NK-92 (cell line): ENCODE data around the gene ATP13A1.
"Not testable (repeated sequence)": the region's sequence is repeated elsewhere in the genome, so short reads cannot be mapped to it uniquely, and the experiment has no call there.

Experiments
- DNase-seq: peaks from one replicate; lab custom pipeline; 2025; ENCODE audit not compliant: unreplicated experiment; lab: John Stamatoyannopoulos, UW

The ATP13A1 gene

DNA sequence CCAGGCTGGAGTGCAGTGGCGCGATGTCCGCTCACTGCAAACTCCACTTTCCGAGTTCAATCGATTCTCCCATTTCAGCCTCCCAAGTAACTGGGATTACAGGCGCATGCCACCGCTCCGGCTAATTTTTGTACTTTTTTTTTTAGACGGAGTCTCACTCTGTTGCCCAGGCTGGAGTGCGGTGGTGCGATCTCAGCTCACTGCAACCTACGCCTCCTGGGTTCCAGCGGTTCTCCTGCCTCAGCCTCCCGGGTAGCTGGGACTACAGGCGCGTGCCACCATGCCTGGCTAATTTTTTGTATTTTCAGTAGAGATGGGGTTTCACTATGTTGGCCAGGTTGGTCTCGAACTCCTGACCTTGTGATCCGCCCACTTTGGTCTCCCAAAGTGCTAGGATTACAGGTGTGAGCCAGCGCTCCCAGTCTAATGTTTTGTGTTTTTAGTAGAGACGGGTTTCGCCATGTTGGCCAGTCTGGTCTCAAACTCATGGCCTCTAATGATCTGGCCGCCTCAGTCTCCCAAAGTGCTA lies 2.0 kb upstream of the ATP13A1 start:
- DNase-seq: not testable (repeated sequence)

DNA sequence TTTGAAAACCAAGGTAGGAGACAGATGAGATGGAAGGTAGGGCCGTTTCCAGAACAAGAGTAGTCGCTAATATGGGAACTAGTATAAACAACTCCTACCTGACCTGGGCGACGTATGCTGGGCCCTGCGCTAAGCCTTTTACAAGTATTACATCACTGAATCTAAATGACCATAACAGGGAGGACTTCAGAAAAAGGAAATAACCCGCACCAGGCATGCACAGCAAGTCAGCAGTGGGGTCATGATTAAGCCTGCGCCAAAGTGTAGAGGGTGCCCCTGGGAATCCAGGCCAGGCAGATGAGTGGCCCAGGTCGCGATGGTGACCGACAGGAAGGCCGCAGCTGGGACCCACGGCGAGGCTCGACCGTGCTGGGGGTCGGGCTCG lies 613 bp downstream of the ATP13A1 start:
- no peak for DNase-seq

DNA sequence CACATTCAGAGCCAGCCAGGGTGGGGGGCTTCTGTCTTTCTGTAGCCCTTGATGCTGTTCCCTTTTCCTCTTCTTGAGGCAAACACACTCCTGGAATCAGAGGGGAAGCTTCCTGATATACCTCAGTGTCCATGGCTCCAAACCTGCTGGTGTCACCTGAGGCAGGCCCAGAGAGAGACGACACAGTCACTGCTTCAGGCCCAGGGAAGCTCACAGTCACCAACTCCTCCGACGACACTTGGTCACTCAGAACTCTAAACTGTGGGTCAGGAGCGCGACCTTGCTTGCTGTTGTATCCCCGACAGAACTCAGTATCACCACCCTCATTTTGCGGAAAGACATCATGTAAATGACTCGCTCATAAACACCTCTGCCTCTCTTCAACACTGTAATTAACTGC lies 1.1 kb downstream of the ATP13A1 start:
- no peak for DNase-seq

DNA sequence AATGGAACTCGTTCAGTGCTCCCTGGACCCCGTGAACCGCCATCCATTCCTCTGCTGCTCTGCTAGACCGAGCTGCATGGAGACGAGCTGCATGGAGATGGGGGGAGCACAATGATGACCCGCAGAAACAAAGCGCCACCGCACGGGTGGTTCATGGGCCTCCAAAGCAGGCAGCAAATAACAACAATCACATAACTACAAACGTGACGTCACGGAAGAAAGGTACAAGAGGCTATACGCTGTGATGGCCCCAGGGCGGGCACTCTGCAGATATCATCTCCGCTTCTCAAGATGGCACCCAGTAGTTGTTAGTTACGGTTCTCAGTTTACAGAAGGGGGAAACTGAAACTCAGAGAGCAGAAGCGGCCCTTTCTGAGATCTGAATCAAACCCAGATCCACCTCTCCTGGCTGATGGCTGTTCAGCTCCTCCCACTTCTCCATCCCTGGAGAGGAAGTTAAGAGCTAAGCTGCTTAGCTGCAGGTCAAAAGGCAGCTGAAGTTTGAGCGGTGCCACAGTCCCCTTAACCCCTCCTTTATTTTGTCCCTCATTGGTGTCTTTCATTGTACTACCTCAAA lies 1.7 kb downstream of the ATP13A1 start:
- DNase-seq: no peak

DNA sequence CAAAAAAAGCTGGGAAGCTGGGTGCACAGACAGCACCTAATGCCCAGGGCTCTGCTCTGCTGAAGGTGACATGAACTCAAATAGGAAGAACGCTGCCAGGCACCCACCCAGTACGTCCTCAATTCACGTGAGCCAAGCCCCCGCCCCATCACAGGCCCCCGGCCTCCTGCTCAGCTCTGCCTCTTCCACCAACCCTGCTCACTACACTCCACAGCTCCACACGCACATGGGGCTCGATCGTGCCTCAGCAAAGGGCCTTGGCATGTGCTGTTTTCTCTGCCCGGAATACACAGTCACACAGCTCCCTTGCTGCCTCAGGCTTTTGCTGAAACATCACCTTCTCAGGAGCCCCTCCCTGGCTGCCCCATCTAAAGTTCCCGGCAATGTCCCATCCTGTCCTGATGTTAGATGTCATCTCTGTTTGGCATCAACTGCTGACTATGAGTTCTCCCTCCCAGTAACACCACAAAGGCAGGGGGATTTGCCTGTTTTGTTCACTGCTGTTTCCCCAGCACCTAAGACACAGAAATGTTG lies 2.3 kb downstream of the ATP13A1 start:
- DNase-seq: no peak

DNA sequence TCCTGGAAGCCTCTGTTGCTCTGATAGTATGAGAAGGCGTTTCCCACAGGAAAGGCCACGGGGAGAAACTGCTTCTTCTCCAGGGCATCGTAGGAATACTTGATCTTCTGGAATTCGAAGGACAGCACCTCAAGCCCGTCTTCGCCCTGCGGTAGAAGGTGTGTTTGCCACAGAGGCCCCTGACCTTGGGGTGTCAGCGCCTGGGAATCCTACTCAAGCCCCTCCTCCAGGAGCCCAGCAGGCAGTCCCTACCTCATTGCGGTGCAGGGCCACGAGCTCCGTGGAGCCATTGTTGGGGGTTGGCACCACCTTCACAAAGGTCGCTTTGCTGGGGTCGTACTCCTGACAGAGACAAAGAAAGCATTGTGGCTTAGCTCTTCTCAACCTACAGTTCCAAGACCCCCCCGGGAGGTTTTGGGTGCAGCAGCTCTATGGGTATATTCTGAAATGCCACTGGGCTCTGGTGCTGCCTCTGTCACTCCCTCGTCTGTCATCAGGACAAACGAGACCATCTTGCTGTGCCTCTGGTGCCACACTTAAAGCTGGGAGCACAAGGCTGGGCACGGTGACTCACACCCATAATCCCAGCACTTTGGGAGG lies 3.7 kb downstream of the ATP13A1 start:
- DNase-seq: no peak

DNA sequence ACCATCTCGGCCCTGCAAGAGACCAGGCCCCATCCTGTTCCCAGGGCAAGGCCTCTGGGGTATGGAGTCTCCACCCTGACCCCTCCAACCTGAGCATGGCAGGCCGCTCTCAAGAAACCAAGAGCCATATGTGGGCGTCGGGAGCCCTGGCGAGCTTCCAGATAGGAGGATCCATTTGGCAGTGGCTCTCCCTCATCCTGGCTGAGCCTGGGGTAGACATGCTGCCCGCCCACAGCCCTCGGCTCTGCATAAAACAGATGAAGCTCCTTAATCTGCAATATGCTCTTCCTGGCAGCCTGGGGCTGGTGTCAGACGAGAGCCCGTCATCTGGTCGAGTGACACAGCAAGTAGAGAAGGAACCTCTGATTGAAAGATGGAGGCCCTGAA lies 6.1 kb downstream of the ATP13A1 start:
- no peak for DNase-seq

DNA sequence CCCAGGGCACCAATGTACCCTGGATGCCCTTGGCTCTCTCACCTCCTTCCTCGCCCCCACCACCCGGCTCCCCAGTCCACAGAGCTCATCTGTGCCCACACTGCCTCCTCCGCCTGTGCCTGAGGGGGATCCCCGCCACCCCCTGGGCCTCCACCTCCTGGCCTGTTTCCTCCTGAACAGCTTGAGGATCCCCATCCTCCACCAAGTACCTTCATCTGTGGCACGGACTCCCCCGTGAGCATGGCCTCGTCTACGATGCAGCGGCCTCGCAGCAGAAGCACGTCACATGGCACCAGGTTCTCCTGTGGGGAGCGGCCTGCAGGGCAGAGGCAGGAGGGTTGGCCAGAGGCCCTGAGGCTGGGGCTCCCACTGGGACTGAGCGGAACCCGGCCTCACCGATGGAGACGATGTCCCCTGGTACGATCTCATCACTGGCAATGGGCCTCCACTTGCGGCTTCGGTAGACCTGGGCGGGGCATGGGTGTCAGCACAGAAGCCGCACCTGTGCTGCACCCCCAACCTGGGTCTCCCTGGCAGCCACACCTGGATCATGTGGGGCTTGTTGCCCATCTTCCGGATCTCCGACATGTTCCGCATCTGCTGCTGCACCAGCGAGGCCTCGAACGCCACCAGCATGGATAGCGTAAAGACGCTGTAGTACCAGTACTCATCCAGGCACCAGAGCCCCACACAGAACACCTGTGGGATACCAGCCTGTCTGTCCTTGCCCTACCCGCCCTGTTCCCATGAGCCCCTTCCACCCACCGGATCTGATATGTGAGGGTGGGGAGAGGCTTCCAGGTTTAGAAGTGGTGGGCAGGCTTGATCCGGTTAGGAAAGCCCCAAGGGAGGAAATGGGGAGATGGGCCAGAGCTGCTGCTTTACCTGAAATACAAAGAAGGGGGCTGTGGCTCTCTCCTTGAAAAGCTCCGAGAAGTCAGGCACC lies 6.8 kb downstream of the ATP13A1 start:
- no peak for DNase-seq

DNA sequence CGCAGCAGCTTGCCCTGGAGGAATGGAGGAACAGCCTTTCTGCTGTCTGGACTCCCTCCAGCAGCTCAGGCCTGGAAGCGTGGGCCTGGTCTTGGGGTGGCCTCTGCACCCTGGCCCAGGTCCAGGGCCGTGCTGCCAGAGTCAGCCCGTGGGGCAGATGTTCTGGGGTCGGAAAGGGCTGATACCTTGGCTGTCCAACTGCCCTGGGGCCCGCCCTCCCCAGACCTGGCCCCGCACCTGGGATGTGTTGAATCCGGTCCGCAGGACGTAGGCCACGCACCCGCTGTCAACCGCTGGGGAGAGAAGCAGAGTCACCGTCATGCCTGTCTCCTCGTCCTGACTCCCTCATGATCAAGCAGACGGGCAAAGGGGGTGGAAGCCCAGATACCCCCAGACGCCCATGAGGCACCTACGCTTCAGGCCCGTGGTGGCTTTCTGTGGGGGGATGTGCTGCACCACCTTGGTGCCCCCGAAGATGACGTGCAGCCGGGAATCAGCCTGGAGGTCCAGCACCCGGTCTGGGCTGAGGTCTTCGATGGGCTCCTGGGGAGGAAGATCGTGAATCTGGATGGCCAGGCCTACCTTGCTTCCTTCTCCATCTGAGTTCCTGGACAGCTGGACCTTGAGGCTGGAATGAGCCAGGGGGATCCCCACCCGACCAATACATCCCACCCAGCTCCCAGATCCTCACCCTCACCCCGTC lies 7.7 kb downstream of the ATP13A1 start:
- DNase-seq: no peak

DNA sequence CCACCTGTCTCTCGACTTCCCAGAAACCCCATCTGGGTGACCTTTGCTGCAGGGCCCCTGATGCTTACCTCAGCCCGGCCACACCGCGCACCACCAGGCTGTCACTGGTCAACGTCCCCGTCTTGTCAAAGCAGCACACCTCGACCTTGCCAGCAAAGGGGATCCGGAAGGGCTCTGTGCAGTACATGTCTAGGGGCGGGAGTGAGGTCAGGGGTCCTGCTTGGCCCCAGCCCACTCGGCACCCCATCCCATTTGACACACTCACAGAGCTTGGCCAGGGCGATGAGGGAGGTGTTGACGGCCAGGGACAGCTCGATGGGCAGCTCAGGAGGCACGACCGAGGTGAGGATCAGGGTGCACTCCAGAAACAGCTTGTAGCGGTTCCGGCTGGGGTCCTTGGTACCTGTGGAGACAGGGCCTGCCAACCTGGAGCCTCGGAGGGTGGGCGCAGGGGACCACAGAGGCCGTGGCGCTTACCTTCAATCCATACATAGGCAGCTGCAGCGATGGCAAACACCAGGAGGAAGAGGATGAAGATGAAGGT lies 8.4 kb downstream of the ATP13A1 start:
- DNase-seq: no peak

DNA sequence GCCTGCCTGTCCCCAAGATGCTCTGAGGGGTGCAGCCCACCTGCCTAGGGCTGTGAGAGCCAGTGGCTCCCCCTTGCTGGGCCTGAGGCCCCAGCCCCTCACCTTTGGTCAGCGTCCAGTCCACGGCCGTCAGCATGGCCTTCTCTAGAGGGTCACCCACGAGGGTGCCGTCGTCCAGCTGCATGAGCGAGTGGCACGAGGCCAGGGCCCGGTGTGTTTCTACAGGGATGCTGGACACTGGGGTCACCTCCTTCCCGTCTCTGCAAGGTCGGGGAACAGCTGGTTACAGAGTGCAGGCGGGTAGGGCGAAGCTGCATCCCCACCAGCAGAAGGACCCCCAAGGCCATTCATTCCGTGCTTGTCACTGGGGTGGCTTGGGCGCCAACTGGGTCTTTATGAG lies 9.0 kb downstream of the ATP13A1 start:
- no peak for DNase-seq

DNA sequence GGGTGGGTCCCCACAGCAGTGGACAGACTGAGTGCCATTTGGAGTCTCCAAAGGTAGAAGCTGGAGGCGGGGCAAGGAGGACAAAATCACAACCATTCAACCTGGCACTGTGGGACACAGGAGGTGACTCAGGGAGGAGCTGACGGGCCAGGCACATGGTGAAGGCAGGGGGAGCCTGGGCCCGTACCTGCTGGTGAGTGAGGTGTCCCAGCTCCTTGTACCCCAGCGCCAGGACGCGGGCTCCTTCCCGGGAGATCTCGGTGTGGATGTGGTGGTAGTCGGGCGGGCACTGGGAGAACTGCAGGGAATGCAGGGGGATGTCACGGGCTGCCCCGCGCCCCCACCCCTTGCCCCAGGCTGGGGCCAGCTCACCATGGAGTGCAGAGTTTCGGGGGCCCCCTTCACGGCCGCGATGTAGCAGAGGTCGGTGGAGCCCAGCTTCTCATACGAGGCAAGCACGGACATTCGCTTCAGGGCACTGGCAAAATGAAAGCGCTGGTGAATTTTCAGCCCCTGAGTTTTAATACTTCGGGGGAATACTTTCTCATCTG lies 9.8 kb downstream of the ATP13A1 start:
- no peak for DNase-seq

DNA sequence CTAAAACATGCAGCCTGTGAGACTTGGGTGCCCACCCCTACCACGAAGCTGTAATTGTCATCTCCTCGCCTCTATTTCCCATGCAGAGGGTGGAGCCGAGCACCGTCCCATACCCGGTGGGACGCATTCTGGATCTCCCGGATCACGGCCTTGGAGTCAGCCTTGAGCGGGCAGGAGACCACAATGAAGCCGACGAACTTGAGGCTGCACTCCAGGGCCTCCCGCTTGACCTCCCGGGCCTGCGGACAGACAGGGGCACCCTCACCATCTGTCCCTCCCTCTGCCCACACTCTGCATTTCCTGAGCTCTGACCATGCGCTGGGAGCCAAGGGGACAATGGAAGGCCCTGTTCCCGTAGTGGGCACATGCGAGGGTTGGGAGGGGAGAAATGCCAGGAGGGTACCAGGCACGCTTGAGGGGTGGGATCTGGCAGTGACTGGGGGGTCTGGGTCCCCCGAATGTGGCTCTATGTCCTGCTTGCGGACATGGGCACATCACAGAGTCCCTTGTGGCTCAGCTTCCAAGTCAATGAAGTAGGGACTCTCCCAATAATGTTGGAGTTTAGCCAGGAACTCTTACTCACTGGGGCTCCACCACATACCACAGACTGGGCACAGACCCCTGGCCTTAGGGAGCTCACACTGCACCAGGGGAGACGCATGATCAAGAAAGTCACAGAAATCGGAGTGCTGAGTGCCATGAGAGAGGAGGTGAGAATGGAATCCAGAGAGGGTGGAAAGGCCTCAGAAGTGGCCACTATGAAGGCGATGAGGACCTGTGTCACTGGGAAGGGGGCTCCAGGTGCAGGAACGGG lies 10.8 kb downstream of the ATP13A1 start:
- no peak for DNase-seq

DNA sequence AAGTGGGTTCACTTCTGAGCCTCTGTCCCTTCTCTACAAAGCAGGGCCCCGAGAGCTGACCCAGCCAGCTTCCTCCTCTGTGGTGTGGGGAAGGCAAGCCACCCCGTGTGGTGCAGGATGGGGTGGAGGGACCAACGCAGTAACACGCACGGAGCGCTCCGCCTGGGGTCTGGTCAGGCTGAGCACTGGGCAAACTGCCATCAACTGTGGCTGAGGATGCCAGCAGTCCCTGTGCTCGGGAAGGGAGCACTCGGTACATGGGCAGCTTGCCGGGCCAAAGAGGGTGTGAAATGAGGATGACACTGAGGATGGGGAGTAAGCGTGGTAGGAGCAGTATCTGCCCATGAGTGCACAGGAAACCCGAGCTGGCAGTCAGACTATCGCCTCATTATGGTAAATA lies 12.4 kb downstream of the ATP13A1 start:
- DNase-seq: no peak

DNA sequence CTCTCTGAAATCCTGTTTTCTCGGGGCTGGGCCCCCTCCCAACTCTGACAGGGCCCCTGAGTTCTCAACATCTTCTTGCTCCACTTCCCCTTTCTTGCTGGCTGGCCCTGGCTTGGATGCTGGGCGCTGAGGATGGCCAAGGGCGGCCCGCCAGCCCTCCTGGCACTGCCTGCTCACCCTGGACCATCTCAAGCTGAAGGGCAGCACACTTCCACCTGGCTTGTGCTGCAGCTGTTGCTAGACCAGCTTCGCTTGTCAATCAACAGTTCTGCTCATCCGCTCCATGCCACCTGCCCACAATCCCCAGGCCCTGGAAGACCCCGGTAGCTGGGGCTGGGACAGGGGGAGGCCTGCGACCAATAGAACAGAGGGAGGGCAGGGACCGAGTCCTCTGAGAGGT lies 13.1 kb downstream of the ATP13A1 start:
- no peak for DNase-seq

DNA sequence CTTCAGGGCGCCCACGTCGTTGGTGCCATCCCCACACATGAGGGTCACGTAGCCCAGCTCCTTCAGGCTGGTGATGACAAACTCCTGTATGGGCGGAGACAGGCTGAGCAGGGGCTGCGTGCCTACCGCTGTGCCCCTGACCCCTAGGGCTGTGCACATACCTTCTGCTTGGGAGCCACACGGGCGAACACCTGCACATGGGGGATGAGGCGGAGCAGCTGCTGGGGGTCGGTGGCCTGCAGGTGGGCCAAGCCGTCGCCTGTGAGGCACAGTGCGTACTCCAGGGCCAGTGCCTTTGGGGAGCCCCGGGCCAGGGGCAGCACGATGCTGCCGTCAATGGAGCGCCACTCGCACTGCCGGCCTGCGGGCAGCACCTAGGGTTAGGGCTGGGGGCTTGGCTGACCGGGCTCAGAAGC lies 13.9 kb downstream of the ATP13A1 start:
- no peak for DNase-seq

DNA sequence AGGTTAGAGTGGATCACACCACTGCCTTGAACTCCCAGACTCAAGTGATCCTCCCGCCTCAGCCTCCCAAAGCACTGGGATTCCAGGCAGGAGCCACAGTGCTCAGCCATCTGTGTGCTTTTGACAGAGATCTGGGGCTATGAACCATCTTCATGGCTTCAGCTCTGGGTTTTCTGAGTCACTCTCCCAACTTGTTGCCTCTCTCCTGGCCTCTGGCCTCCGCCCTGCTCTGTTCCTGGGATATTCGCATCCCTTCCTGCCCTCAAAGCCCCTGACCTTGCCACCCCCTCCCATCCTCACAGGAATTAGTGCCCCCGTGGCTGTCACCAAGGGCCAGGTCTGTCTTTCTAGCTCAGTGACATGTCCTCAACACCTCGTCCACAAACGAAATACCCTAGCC lies 14.3 kb downstream of the ATP13A1 start:
- DNase-seq: no peak

DNA sequence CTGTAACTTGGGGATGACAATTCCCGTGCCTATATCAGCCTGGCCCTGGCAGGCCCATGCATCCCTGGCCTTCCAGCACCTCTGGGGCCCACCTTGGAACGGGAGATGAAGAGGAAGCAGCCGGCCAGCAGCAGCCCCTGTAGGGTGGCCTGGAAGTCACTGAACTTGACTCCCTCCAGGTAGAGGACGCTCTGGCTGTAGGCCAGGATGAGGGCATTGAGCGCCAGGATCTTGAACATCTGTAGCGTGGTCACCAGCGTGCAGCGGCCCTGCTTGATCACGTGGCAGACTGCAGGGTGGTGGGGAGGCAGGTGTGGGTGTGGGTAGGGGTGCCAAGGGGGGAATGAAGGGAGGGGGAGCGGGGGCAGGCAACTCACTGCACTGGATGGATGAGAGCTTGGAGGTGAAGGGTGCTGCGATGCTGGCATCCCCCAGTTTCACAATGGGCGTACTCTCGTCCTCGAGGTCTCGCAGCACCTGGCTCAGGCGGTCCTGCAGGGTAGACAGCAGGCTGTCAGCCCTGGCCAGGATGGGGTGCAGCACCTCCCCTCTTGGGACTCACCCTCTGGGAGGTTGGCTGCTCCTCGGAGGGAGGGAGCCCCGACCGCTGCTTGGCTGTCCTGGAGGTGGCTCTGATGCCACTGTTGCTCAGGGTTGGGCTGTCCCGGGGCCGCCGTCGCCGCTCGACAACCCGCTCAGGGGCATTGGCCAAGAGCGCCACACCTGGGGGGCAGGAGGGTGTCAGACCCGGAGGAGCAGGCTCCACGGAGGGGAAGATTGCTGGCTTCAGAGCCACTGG lies 16.2 kb downstream of the ATP13A1 start:
- DNase-seq: no peak
